Activated gamma-delta T cell treated with anti-CD3 and anti-CD28 coated beads, Interleukin-2, amount 50 U/mL, for 16 hours (primary cell): ENCODE data around the gene PLPPR2.
"Not testable (repeated sequence)": the region's sequence is repeated elsewhere in the genome, so short reads cannot be mapped to it uniquely, and the experiment has no call there.

Experiments
- DNase-seq: peaks from one replicate; pipeline ENCODE4 v3.0.0-alpha.2; 2020; ENCODE audit warnings: low read depth

Gene PLPPR2

GRCh38 chr19:11355160-11356073, at the start of gene PLPPR2:
Gene PLPPR2 (plus strand): TSS chr19:11355432. CDS start chr19:11357674, 2,242 bp downstream.
- DNase-seq, result peak; percentile 66

GRCh38 chr19:11306337-11306736, 48.9 kb upstream of the PLPPR2 start:
- DNase-seq, result no peak

GRCh38 chr19:11320278-11320995, 34.8 kb upstream of the PLPPR2 start:
- not testable (repeated sequence) for DNase-seq

GRCh38 chr19:11321191-11322126, 33.8 kb upstream of the PLPPR2 start:
- DNase-seq, result no peak

GRCh38 chr19:11322269-11323024, 32.8 kb upstream of the PLPPR2 start:
- DNase-seq, result no peak

- DNase-seq, result no peak
Observed at GRCh38 chr19:11323601-11324078, 31.6 kb upstream of the PLPPR2 start.

GRCh38 chr19:11324079-11324661, 31.1 kb upstream of the PLPPR2 start:
- no peak for DNase-seq

GRCh38 chr19:11324748-11325389, 30.4 kb upstream of the PLPPR2 start:
- no peak for DNase-seq

GRCh38 chr19:11325544-11325943, 29.7 kb upstream of the PLPPR2 start:
- DNase-seq, result no peak

GRCh38 chr19:11330127-11330526, 25.1 kb upstream of the PLPPR2 start:
- DNase-seq, result no peak

- DNase-seq, result no peak
Observed at GRCh38 chr19:11331502-11331901, 23.7 kb upstream of the PLPPR2 start.

- DNase-seq, result no peak
Observed at GRCh38 chr19:11332822-11333221, 22.4 kb upstream of the PLPPR2 start.

GRCh38 chr19:11333838-11334237, 21.4 kb upstream of the PLPPR2 start:
- not testable (repeated sequence) for DNase-seq

GRCh38 chr19:11335449-11336146, 19.6 kb upstream of the PLPPR2 start:
- DNase-seq, result no peak

GRCh38 chr19:11337080-11337479, 18.2 kb upstream of the PLPPR2 start:
- no peak for DNase-seq

GRCh38 chr19:11338121-11338520, 17.1 kb upstream of the PLPPR2 start:
- DNase-seq, result no peak

- no peak for DNase-seq
Observed at GRCh38 chr19:11338569-11339253, 16.5 kb upstream of the PLPPR2 start.

- peak; percentile 58 for DNase-seq
Observed at GRCh38 chr19:11339254-11340098, 15.8 kb upstream of the PLPPR2 start, which contains the start of gene RAB3D. Gene RAB3D (minus strand): TSS chr19:11339657. CDS start chr19:11337399, 2,258 bp downstream.
